WERI-Rb-1 (cell line): Measurements from ENCODE around the gene IRF5.
A peak's percentile ranks its signal among the peaks of the same experiment; 100 is the strongest.

Source experiments
- DNase-seq: peaks from one replicate; pipeline ENCODE4 v3.0.0-alpha.2; 2020
- H3K27ac ChIP-seq: fragments of 250-450 bp; sonication (Bioruptor Pico); 2 replicates; pipeline ENCODE4 v1.5.1; 2020; ENCODE audit warnings: mild to moderate bottlenecking, moderate library complexity
- H3K27me3 ChIP-seq: fragments of 250-450 bp; sonication (Bioruptor Pico); 2 replicates; pipeline ENCODE4 v1.5.1; 2021; ENCODE audit warnings: mild to moderate bottlenecking, low read depth, moderate library complexity; ENCODE audit not compliant: insufficient read depth, severe bottlenecking
- H3K36me3 ChIP-seq: fragments of 250-450 bp; sonication (Bioruptor Pico); 2 replicates; pipeline ENCODE4 v1.5.1; 2020; ENCODE audit warnings: mild to moderate bottlenecking, moderate library complexity
- H3K4me3 ChIP-seq: 2 replicates; pipeline ENCODE4 v1.5.1; 2011; ENCODE audit warnings: low read depth, mild to moderate bottlenecking, control low read depth, low read length
- H3K9me3 ChIP-seq: fragments of 250-450 bp; sonication (Bioruptor Pico); 2 replicates; pipeline ENCODE4 v1.5.1; 2021; ENCODE audit warnings: mild to moderate bottlenecking, moderate library complexity; ENCODE audit not compliant: severe bottlenecking
- CTCF ChIP-seq: IDR thresholded peaks from 2 replicates; pipeline ENCODE4 v1.5.1; 2011; ENCODE audit warnings: low read depth, mild to moderate bottlenecking, control low read depth, inconsistent platforms, low read length

Gene IRF5

GRCh38 chr7:128891110-128891941 is 46.4 kb upstream of the IRF5 start:
- peaks cover 10% of the 10 kb centered on the region for H3K27me3 ChIP-seq
- H3K27ac ChIP-seq = no peak overlapping the region
- peak; percentile 74 for DNase-seq
- no peaks in the 10 kb centered on the region for H3K36me3 ChIP-seq
- peak; percentile 25; the same call in 1 of the 2 replicates for TF ChIP-seq CTCF
- H3K4me3 ChIP-seq = peak overlapping the region; percentile 35
- H3K9me3 ChIP-seq = no peaks in the 10 kb centered on the region

GRCh38 chr7:128891942-128892269 is 45.8 kb upstream of the IRF5 start:
- no peak overlapping the region for H3K4me3 ChIP-seq
- no peak for DNase-seq
- no peaks in the 10 kb centered on the region for H3K36me3 ChIP-seq
- TF ChIP-seq CTCF = no peak
- H3K27ac ChIP-seq = no peak overlapping the region
- H3K9me3 ChIP-seq = no peaks in the 10 kb centered on the region
- peaks cover 10% of the 10 kb centered on the region for H3K27me3 ChIP-seq

- Histone ChIP-seq H3K9me3 (no peaks in the 10 kb centered on the region), H3K36me3 (no peaks in the 10 kb centered on the region), H3K4me3 (no peak overlapping the region), H3K27ac (no peak overlapping the region), H3K27me3 (peaks cover 10% of the 10 kb centered on the region)
- no peak for TF ChIP-seq CTCF
- no peak for DNase-seq
Measured at GRCh38 chr7:128892521-128893250, 45.0 kb upstream of the IRF5 start.

GRCh38 chr7:128893251-128894100 is 44.3 kb upstream of the IRF5 start:
- TF ChIP-seq CTCF = no peak
- H3K4me3 ChIP-seq = no peak overlapping the region
- H3K9me3 ChIP-seq = no peaks in the 10 kb centered on the region
- H3K27me3 ChIP-seq = peaks cover 10% of the 10 kb centered on the region
- no peak for DNase-seq
- no peaks in the 10 kb centered on the region for H3K36me3 ChIP-seq
- no peak overlapping the region for H3K27ac ChIP-seq

GRCh38 chr7:128894101-128894440 is 43.7 kb upstream of the IRF5 start:
- Histone ChIP-seq H3K27me3 (peaks cover 10% of the 10 kb centered on the region), H3K9me3 (peaks cover 4% of the 10 kb centered on the region), H3K27ac (no peak overlapping the region), H3K4me3 (no peak overlapping the region), H3K36me3 (no peaks in the 10 kb centered on the region)
- TF ChIP-seq CTCF = no peak
- DNase-seq = no peak
